ENCODE results near the gene OR5B3. TPM values are rescaled to one million over a fixed set of nuclear protein-coding genes. Genes with fewer than 3 reads are reported as not detected.

Gene OR5B3
- total and polyA plus RNA-seq, 2 donors (not counting 3 experiments of a cell fraction or from before 2014, with no cell fraction given): not detected

DNA sequence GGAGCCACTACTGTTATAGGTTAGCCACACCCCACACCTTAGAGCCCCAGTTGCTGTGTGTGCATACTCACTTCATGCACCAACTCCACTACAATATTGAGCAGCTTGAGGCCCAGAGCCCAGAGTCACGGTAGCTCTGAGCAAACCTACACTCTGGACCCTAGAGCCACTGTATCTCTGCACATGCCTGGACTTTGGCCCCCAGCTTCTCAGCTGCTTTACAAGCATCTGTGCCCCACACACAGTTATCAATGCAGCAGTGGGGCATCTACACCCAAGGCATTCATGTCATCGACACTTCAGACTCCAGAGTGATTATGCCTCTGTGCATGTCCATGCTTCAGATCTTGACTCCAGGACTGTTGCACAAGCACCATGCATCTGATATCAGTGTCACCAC lies 37.6 kb upstream of the OR5B3 start:
- no peak overlapping the region for H3K27ac ChIP-seq (ENCODE audit: insufficient read depth, low read depth, low read length)
- no peak overlapping the region for H3K4me3 ChIP-seq (replicated peaks in 1 of 3; ENCODE audit: insufficient read depth in 1 of 3, low read depth in 1 of 3, low read length in 3 of 3)
- CTCF ChIA-PET: no interaction called here
- no peak overlapping the region for H2AFZ ChIP-seq (ENCODE audit: low read depth, low read length)
- H3K9me1 ChIP-seq (replicated peaks; ENCODE audit: control insufficient read depth, extremely low read depth, insufficient read depth, low read length): no peaks in the 10 kb centered on the region
- no peak for DNase-seq (ENCODE audit: low read depth, low spot score)
- no peaks in the 10 kb centered on the region for H3K27me3 ChIP-seq (ENCODE audit: control insufficient read depth in 2 of 2, insufficient read depth in 2 of 2, low read length in 2 of 2)
- dilution Hi-C loops (cut with MboI; ENCODE audit: extremely low pct_ligation_motif_present, low sequenced_read_pairs) (no loop called here), intact Hi-C loops (cut with micrococcal nuclease) (no loop called here)
- no TSS peak for BruUV-seq (replicated peaks)
- POLR2A ChIA-PET: no interaction called here
- no peaks in the 10 kb centered on the region for H3K79me2 ChIP-seq (ENCODE audit: control insufficient read depth, insufficient read depth, low read length)
- no peaks in the 10 kb centered on the region for H3K9me3 ChIP-seq (replicated peaks; ENCODE audit: control insufficient read depth, insufficient read depth, low read length)
- FAIRE-seq: no peak
- no peaks in the 10 kb centered on the region for H3K4me1 ChIP-seq (ENCODE audit: control insufficient read depth, extremely low read depth, insufficient read depth, low read length)
- no peak overlapping the region for H3K4me2 ChIP-seq (ENCODE audit: insufficient read depth, low read length)
- TF ChIP-seq FOS (IDR thresholded peaks at IDR 0.05; ENCODE audit: borderline replicate concordance, insufficient read depth, low read length): no peak
- TF ChIP-seq MYC (IDR thresholded peaks at IDR 0.05; ENCODE audit: low read depth, low read length): no peak
- no peak for TF ChIP-seq POLR2AphosphoS5 (IDR thresholded peaks at IDR 0.05; ENCODE audit: insufficient read depth, low read depth, low read length)
- no peak for TF ChIP-seq JUN (IDR thresholded peaks at IDR 0.05; ENCODE audit: borderline replicate concordance, insufficient read depth, insufficient read length, low read depth)
- TF ChIP-seq, protein P1, sequence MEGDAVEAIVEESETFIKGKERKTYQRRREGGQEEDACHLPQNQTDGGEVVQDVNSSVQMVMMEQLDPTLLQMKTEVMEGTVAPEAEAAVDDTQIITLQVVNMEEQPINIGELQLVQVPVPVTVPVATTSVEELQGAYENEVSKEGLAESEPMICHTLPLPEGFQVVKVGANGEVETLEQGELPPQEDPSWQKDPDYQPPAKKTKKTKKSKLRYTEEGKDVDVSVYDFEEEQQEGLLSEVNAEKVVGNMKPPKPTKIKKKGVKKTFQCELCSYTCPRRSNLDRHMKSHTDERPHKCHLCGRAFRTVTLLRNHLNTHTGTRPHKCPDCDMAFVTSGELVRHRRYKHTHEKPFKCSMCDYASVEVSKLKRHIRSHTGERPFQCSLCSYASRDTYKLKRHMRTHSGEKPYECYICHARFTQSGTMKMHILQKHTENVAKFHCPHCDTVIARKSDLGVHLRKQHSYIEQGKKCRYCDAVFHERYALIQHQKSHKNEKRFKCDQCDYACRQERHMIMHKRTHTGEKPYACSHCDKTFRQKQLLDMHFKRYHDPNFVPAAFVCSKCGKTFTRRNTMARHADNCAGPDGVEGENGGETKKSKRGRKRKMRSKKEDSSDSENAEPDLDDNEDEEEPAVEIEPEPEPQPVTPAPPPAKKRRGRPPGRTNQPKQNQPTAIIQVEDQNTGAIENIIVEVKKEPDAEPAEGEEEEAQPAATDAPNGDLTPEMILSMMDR (IDR thresholded peaks at IDR 0.05; ENCODE audit: extremely low read depth in 1 of 2, insufficient read depth in 1 of 2, low read depth in 1 of 2, low read length in 2 of 2): no peak
- TF ChIP-seq EZH2 (IDR thresholded peaks at IDR 0.05; ENCODE audit: borderline replicate concordance, low read depth, low read length, severe bottlenecking): no peak
- TF ChIP-seq GATA2 (IDR thresholded peaks at IDR 0.05; ENCODE audit: insufficient read depth, insufficient read length, low read depth, low read length): no peak
- no peak for TF ChIP-seq POLR2A (IDR thresholded peaks at IDR 0.05; ENCODE audit: low read depth, low read length)
- TF ChIP-seq, protein P2, sequence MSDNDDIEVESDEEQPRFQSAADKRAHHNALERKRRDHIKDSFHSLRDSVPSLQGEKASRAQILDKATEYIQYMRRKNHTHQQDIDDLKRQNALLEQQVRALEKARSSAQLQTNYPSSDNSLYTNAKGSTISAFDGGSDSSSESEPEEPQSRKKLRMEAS (IDR thresholded peaks at IDR 0.05; ENCODE audit: insufficient read depth, insufficient read length): no peak
- H4K20me1 ChIP-seq (replicated peaks; ENCODE audit: control insufficient read depth, extremely low read depth, insufficient read depth, low read length): no peaks in the 10 kb centered on the region
- no peak overlapping the region for H3K9ac ChIP-seq (replicated peaks; ENCODE audit: extremely low read depth, insufficient read depth, low read length)
- no peaks in the 10 kb centered on the region for H3K36me3 ChIP-seq (ENCODE audit: control insufficient read depth in 2 of 2, extremely low read depth in 1 of 2, insufficient read depth in 2 of 2, low read length in 2 of 2)

All from endothelial cell of umbilical vein (primary cell).